HT1080 (cell line): ENCODE data around the gene MFAP3L. TPM values are rescaled to one million over a fixed set of nuclear protein-coding genes. Genes with fewer than 3 reads are reported as not detected.
"Not testable (repeated sequence)": the region's sequence is repeated elsewhere in the genome, so short reads cannot be mapped to it uniquely, and the experiment has no call there.

Experiments used
- DNase-seq: peaks from one replicate; pipeline ENCODE4 v3.0.0-alpha.2; 2015; ENCODE audit warnings: low read depth
- polyA plus RNA-seq, 2 experiments: library from polyadenylated mRNA; depleted of rRNA; stranded (reverse); fragments of >200 nt; gene quantifications; 2 replicates each; pipeline ENCODE4 v1.2.3, GENCODE V29; 2015
- total RNA-seq: library from RNA; depleted of rRNA; stranded (reverse); fragments of >200 nt; shearing (Covaris generic); gene quantifications from 2 replicates; pipeline ENCODE4 v1.2.3, GENCODE V29; 2014; rRNA removed

Gene MFAP3L
- 8.2 and 18.2 TPM in 2 replicates for total RNA-seq
- 4.4 and 5.7 TPM in 2 replicates for polyA plus RNA-seq (2015; cell fraction: cytosol; rRNA removed)
- 2.8 and 3.1 TPM in 2 replicates for polyA plus RNA-seq (2015; cell fraction: nucleus; rRNA removed)

GRCh38 chr4:170026253-170027021 is at the start of gene MFAP3L:
MFAP3L (minus strand) TSS chr4:170026395; CDS start chr4:170005877, 20,518 bp downstream.
- DNase-seq, result peak; percentile 75

- DNase-seq, result no peak
Measured at GRCh38 chr4:170071196-170071595, 45.0 kb upstream of the MFAP3L start.

- DNase-seq, result no peak
Measured at GRCh38 chr4:170068438-170069128, 42.4 kb upstream of the MFAP3L start.

GRCh38 chr4:170059421-170059820 is 33.2 kb upstream of the MFAP3L start:
- no peak for DNase-seq

GRCh38 chr4:170058826-170059225 is 32.6 kb upstream of the MFAP3L start:
- no peak for DNase-seq

GRCh38 chr4:170057866-170058265 is 31.7 kb upstream of the MFAP3L start:
- no peak for DNase-seq

- DNase-seq, result no peak
Measured at GRCh38 chr4:170052919-170053318, 26.7 kb upstream of the MFAP3L start.

GRCh38 chr4:170051402-170051801 is 25.2 kb upstream of the MFAP3L start:
- DNase-seq, result no peak

- DNase-seq, result no peak
Measured at GRCh38 chr4:170049766-170050165, 23.6 kb upstream of the MFAP3L start.

- DNase-seq, result peak; percentile 46
Measured at GRCh38 chr4:170047771-170048354, 21.7 kb upstream of the MFAP3L start.

GRCh38 chr4:170046156-170046555 is 20.0 kb upstream of the MFAP3L start:
- DNase-seq, result not testable (repeated sequence)

GRCh38 chr4:170040031-170040680 is 14.0 kb upstream of the MFAP3L start:
- DNase-seq, result no peak

GRCh38 chr4:170038769-170039168 is 12.6 kb upstream of the MFAP3L start:
- no peak for DNase-seq

- no peak for DNase-seq
Measured at GRCh38 chr4:170038232-170038631, 12.0 kb upstream of the MFAP3L start.

GRCh38 chr4:170037481-170037880 is 11.3 kb upstream of the MFAP3L start:
- no peak for DNase-seq

- DNase-seq, result no peak
Measured at GRCh38 chr4:170035845-170036244, 9.7 kb upstream of the MFAP3L start.

GRCh38 chr4:170035231-170035630 is 9.0 kb upstream of the MFAP3L start:
- DNase-seq, result no peak

GRCh38 chr4:170033999-170034398 is 7.8 kb upstream of the MFAP3L start:
- DNase-seq, result no peak

GRCh38 chr4:170030121-170030520 is 3.9 kb upstream of the MFAP3L start:
- no peak for DNase-seq

- DNase-seq, result peak; percentile 92
Measured at GRCh38 chr4:170027181-170027829, 1.1 kb upstream of the MFAP3L start.
